HG03520 (cell line): ENCODE data around the gene CNPY3.

Experiments used
- ATAC-seq: cut with Tn5 transposase; IDR thresholded peaks from one replicate; pipeline ENCODE4 v1.9.1; 2021; ENCODE audit warnings: mild to moderate bottlenecking, moderate library complexity; ENCODE audit not compliant: unreplicated experiment

CNPY3 gene

GRCh38 chr6:42958125-42958524 is 28.8 kb downstream of the CNPY3 start:
- no peak for ATAC-seq

DNA sequence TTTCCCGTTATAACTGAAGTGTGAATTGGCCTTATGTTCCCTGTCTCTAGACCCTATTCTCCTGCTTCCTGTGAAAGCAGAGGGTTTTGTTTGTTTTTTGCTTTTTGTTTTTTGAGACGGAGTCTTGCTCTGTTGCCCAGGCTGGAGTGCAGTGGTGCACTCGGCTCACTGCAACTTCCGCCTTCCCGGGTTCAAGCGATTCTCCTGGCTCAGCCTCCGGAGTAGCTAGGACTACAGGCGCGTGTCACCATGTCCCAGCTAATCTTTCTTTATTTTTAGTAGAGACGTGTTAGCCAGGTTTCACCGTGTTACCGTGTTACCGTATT is 30.6 kb downstream of the CNPY3 start:
- ATAC-seq = no peak

DNA sequence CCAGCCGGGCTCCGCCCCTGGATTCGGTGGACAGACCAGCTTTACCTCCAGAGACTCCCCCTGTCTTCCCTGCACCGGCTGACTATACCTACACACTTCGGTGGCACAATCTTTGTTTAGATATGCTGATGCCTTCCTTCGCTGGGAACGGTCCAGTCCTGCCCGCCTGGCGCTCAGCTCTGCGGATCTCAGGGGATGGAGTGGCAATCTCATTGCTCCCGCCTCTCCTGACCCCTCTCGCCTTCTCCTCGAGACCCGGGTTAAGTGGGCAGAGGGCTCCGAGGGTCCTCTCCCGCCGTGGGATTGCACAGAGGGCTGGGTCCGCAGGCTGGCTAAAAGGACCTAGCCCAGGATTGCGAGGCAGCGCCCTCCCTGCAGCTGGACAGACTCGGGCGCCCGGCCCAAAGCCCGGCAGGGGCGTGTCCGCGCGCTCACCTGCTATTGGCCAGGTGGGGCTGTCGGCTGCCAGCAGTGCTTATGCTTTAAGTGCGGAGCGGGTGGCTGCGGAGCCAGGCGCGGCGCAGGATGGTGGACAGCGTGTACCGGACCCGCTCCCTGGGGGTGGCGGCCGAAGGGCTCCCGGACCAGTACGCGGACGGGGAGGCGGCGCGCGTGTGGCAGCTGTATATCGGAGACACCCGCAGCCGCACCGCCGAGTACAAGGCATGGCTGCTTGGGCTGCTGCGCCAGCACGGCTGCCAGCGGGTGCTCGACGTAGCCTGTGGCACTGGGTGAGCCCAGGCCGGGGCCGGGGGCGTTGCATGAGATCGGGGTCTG is 31.2 kb downstream of the CNPY3 start, which contains the start of gene GNMT:
Gene GNMT (plus strand): TSS at position 512 of the 777 bp plus-strand sequence. CDS start 14 bp downstream, at position 526.
- ATAC-seq = no peak

DNA sequence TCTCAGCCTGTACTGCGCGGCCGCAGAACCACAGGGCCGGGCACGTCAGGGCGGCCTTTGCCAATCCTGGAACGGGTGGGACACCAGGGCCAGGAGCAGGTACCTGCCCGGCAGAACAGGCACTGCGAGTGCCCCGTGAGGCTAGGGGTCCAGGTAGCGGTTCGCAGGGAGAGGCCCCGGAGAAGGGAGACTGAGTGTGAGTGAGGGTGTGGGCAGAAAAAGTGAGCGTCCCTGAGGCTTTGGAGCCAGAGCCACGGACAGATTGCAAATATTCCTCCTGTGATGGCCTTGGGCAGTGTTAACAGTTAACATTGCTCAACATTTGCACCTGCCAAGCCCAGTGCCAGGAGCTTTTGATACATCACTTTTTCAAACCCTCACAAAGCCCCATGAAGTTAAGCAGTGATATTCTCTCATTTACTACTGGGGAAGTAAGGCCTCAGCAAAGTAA is 31.8 kb downstream of the CNPY3 start:
- ATAC-seq = no peak

- ATAC-seq = no peak
These were observed 32.8 kb downstream of the CNPY3 start for GRCh38 chr6:42962096-42962495.

GRCh38 chr6:42962502-42963178 is 33.4 kb downstream of the CNPY3 start:
- no peak for ATAC-seq

DNA sequence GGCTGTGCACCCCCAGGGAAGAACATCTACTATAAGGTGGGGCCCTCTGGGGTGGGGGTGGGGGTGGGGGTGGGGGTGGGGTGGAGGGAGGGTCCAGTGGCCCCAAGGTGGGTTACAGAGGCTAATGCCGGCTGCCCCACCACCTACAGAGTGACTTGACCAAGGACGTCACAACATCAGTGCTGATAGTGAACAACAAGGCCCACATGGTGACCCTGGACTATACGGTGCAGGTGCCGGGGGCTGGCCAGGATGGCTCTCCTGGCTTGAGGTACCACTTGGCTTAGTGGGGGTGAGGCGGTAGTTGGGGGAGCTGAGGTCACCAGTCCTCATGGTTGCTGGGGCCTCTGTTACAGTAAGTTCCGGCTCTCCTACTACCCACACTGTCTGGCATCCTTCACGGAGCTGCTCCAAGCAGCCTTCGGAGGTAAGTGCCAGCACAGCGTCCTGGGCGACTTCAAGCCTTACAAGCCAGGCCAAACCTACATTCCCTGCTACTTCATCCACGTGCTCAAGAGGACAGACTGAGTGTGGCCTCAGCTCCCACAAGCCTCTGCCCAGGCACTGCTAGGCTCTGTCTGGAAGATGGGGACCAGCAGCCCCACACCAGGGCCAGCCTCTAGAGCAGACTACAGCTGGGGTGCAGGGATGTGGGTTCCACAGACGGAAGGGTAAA is 34.0 kb downstream of the CNPY3 start:
- no peak for ATAC-seq

- no peak for ATAC-seq
These were observed 34.8 kb downstream of the CNPY3 start for GRCh38 chr6:42963855-42964605.

DNA sequence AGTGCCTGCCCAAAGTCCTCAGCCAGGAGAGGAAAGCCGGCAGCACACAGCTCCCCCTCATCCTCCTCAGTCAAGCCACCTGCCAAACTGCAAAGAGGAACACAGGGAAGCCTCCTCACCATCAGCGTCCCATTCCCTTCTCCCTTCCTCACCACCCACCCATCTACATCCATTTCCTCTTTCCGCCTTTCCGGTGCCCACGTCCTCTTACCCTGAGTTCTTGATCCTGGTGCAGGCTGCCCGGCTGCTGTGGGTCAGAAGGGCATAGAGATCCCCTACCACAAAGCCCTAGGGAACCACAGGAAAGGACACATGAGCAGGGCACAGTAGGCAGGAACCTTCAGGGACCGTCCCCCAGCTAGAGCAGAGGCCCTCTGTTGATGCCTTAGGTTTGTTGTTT is 37.3 kb downstream of the CNPY3 start:
- ATAC-seq = no peak

GRCh38 chr6:42967228-42967627 is 37.9 kb downstream of the CNPY3 start:
- no peak for ATAC-seq

GRCh38 chr6:42968126-42968701 is 38.9 kb downstream of the CNPY3 start:
- no peak for ATAC-seq

DNA sequence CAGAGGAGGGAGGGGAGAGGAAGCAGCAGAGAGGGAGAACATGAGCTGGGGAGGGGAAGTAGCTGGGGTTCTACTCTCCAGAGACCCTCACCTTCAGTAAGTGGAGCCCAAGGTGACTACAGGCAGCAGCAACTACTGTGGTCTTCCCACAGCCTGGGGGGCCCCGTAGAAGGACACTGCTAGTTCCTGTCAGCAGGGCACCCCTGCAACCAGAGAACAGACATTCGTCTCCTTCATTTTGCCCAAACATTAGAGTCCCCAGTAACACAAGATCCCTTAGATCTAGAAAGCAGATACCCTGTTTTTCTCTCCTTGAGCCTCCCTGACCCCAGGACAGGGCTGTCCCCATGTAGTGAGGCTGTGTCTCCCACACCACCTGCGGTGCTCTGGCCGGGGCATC is 39.5 kb downstream of the CNPY3 start:
- ATAC-seq = no peak

GRCh38 chr6:42969431-42969830 is 40.2 kb downstream of the CNPY3 start:
- no peak for ATAC-seq

GRCh38 chr6:42969934-42970333 is 40.7 kb downstream of the CNPY3 start:
- no peak for ATAC-seq

DNA sequence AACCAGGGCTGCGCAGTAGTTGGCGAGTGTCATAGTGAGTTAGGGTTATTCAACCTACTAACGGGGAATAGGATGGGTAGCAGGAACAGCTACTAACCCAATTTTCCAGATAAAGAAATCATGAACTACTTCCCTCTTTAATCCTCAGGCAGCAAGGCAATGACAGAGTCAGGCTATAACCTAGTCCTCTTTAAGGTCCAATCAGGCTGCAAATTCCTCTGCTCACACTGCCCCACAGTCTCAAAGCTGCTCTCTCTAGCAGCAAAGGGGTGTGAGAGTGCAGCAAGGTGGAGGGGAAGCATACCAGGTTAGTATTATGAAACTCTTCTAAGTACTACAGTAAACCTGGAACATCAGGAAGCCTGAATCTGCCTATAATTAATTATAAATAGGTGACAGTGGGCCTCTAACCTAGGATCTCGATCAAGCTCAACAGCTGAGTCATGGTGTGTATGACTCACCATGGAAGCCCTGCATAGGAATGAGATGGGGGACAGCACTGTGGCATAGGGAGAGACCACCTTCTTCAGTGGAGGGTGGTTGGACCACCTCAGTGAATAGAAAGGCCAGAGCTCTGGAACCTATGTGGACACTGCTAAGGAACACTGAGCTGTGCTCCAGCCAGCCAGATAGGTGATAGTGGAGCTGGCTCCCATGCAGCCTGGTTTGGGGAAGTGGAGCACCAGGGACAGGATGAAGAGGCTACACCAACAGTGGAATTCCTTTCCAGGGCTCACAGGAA is 41.8 kb downstream of the CNPY3 start:
- ATAC-seq = no peak

- no peak for ATAC-seq
These were observed 42.6 kb downstream of the CNPY3 start for GRCh38 chr6:42971746-42972327.

DNA sequence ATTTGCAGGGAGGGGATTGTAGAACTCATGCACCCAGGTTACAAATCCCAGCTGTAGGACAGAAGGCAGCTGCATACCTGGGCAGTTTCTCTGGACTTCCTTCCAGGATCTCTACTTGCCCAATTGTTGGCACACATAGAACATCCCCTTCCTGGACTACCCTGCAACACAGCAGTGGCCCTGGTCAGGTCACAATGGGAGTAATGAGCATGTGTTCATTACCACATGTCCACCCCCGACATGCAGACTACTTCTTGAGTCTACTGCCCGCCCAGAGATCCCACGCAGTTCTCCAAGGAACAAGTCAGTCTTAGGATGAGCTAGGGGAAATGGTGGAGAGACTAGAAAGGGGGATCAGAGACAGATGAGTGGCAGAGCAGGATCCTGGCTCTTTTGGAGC is 44.6 kb downstream of the CNPY3 start:
- ATAC-seq = no peak

DNA sequence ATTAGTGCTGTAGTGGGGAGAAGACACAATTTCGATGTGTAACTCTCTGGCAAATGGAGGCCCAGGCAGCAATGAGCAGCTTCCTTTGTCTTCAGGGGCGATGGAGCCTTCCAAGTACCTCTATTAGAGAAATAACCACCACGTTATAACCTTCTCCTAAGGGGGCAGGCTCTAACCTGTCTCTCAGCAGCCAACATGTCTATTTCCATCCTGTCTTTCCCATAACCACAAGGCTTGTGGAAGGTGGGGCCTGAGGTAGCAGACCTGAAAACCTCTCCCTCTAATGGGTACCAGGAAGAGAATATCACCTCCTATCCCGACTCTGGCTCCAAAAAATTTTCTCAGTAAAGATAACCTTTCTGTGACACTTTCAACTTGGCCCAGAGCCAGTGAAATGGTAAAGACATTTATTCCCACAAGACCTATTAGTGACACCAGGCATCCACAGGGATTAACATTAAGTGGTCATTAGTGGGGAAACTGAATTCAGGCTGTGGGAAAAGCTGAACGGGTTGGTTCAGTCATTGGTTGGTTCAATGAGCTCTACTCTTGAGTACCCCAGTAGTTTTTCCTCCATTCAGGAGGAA is 45.7 kb downstream of the CNPY3 start:
- no peak for ATAC-seq

GRCh38 chr6:42978487-42978838 is 49.2 kb downstream of the CNPY3 start:
- ATAC-seq = no peak
